ENCODE results near the gene ATG3. TPM values are rescaled to one million over a fixed set of nuclear protein-coding genes. Genes with fewer than 3 reads are reported as not detected.
"Not testable (repeated sequence)": the region's sequence is repeated elsewhere in the genome, so short reads cannot be mapped to it uniquely, and the experiment has no call there.

The ATG3 gene
- total RNA-seq, 4 donors from 2014 or later: 34.2 to 61.9 (median 50.7) TPM

DNA sequence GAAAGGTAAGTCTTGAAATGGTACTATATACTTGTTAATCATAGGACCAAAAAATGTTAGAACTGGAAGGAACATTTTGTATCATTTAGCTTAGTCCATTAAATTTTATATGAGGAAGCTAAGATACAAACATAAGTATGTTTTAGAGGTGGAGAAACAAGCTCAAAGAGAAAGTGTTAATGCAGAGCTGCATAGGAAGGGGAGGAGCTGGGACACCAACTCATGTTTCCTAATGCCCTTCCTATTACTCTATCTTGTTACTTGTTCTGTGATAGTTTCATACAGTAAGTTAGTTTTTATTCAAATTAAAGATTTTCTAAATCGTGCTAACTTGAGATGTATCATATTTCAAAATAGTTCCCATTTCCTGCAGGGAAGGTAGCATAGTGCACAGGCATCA, 7.5 kb upstream of the ATG3 start:
- no peaks in the 10 kb centered on the region for H3K9me3 ChIP-seq
- ATAC-seq (no peak), DNase-seq (no peak)
- in situ Hi-C loops (cut with MboI; ENCODE audit: low sequenced_read_pairs in 4 of 4) (loop anchor here in 1 of 4 donors (25.0 kb wide), 2 partner anchors 943 to 1493 kb away; partner anchors contain the start of genes CCDC191, QTRT2 and SPICE1), intact Hi-C loops (cut with DNase I; ENCODE audit: low total_unique reads) (no loop called here)
- peaks cover 0 to under 1% of the 10 kb centered on the region in 2 donors for H3K4me1 ChIP-seq
- TF ChIP-seq, protein P1, sequence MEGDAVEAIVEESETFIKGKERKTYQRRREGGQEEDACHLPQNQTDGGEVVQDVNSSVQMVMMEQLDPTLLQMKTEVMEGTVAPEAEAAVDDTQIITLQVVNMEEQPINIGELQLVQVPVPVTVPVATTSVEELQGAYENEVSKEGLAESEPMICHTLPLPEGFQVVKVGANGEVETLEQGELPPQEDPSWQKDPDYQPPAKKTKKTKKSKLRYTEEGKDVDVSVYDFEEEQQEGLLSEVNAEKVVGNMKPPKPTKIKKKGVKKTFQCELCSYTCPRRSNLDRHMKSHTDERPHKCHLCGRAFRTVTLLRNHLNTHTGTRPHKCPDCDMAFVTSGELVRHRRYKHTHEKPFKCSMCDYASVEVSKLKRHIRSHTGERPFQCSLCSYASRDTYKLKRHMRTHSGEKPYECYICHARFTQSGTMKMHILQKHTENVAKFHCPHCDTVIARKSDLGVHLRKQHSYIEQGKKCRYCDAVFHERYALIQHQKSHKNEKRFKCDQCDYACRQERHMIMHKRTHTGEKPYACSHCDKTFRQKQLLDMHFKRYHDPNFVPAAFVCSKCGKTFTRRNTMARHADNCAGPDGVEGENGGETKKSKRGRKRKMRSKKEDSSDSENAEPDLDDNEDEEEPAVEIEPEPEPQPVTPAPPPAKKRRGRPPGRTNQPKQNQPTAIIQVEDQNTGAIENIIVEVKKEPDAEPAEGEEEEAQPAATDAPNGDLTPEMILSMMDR (IDR thresholded peaks at IDR 0.05 in 4 of 5, conservative IDR thresholded peaks at IDR 0.05 in 1 of 5): no peak
- TF ChIP-seq POLR2A (IDR thresholded peaks at IDR 0.05): no peak
- peaks cover 0 to 59% of the 10 kb centered on the region in 2 donors for H3K36me3 ChIP-seq
- no peak overlapping the region for H3K4me3 ChIP-seq
- no peaks in the 10 kb centered on the region for H3K27me3 ChIP-seq
- H3K27ac ChIP-seq: no peak overlapping the region

GRCh38 chr3:112568642-112569041, 6.9 kb upstream of the ATG3 start:
- Histone ChIP-seq H3K4me1 (peaks cover 0 to 6% of the 10 kb centered on the region in 2 donors), H3K9me3 (no peaks in the 10 kb centered on the region), H3K36me3 (peaks cover 0 to 53% of the 10 kb centered on the region in 2 donors), H3K27me3 (no peaks in the 10 kb centered on the region), H3K27ac (no peak overlapping the region), H3K4me3 (no peak overlapping the region)
- ATAC-seq: no peak
- DNase-seq: no peak
- TF ChIP-seq POLR2A (IDR thresholded peaks at IDR 0.05): no peak
- TF ChIP-seq, protein P1 (IDR thresholded peaks at IDR 0.05 in 4 of 5, conservative IDR thresholded peaks at IDR 0.05 in 1 of 5): no peak
- intact Hi-C loops (cut with DNase I; ENCODE audit: low total_unique reads) (no loop called here), in situ Hi-C loops (cut with MboI; ENCODE audit: low sequenced_read_pairs in 4 of 4) (loop anchor here in 1 of 4 donors (25.0 kb wide), 2 partner anchors 944 to 1494 kb away; partner anchors contain the start of genes CCDC191, QTRT2 and SPICE1)

DNA sequence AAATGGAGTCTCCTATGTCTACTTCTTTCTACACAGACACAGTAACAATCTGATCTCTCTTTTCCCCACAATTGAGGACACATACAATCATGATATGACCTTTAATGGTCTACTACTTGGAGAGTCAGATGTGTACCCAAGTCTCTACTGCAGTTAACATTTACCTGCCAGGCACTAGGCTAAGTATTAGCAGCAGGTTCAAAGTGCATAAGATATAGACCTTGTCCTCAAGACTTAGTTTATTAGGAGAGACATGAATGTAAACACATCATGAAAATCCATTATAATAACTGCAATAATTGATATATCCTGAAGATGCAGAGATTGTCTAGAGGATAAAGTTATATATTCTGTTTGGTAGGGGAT, 3.2 kb upstream of the ATG3 start:
- Histone ChIP-seq H3K9me3 (no peaks in the 10 kb centered on the region), H3K4me3 (no peak overlapping the region), H3K27ac (no peak overlapping the region), H3K36me3 (peaks cover 0 to 21% of the 10 kb centered on the region in 2 donors), H3K27me3 (no peaks in the 10 kb centered on the region), H3K4me1 (peaks cover 17 to 21% of the 10 kb centered on the region in 2 donors)
- ATAC-seq: no peak
- DNase-seq: no peak
- intact Hi-C loops (cut with DNase I; ENCODE audit: low total_unique reads) (loop anchor here (5.0 kb wide), 1 partner anchor 1182 kb away; the partner anchor contains the start of genes ATP6V1A and NAA50), in situ Hi-C loops (cut with MboI; ENCODE audit: low sequenced_read_pairs in 4 of 4) (loop anchor here in 1 of 4 donors (25.0 kb wide), 2 partner anchors 947 to 1497 kb away; partner anchors contain the start of genes CCDC191, QTRT2 and SPICE1)
- TF ChIP-seq, protein P1 (IDR thresholded peaks at IDR 0.05 in 4 of 5, conservative IDR thresholded peaks at IDR 0.05 in 1 of 5): no peak
- TF ChIP-seq POLR2A (IDR thresholded peaks at IDR 0.05): no peak

GRCh38 chr3:112564247-112564939, 2.6 kb upstream of the ATG3 start:
- H3K27me3 ChIP-seq, H3K4me3 ChIP-seq, DNase-seq, H3K9me3 ChIP-seq, H3K27ac ChIP-seq, ATAC-seq: not testable (repeated sequence)
- H3K4me1 ChIP-seq: peaks cover 22 to 27% of the 10 kb centered on the region in 2 donors
- intact Hi-C loops (cut with DNase I; ENCODE audit: low total_unique reads): loop anchor here (5.0 kb wide), 1 partner anchor 1183 kb away; the partner anchor contains the start of genes ATP6V1A and NAA50
- in situ Hi-C loops (cut with MboI; ENCODE audit: low sequenced_read_pairs in 4 of 4): loop anchor here in 1 of 4 donors (25.0 kb wide), 2 partner anchors 948 to 1498 kb away; partner anchors contain the start of genes CCDC191, QTRT2 and SPICE1
- H3K36me3 ChIP-seq: peaks cover 0 to 17% of the 10 kb centered on the region in 2 donors

- H3K36me3 ChIP-seq: peaks cover 0 to 8% of the 10 kb centered on the region in 2 donors
- no peak for DNase-seq
- peak; percentile 53 to 64 for ATAC-seq
- in situ Hi-C loops (cut with MboI; ENCODE audit: low sequenced_read_pairs in 4 of 4): loop anchor here in 1 of 4 donors (25.0 kb wide), 2 partner anchors 951 to 1501 kb away; partner anchors contain the start of genes CCDC191, QTRT2 and SPICE1
- H3K9me3 ChIP-seq: no peaks in the 10 kb centered on the region
- peak overlapping the region; percentile 92 to 97 (median 94) for H3K27ac ChIP-seq
- no peaks in the 10 kb centered on the region for H3K27me3 ChIP-seq
- no peak for TF ChIP-seq POLR2A (IDR thresholded peaks at IDR 0.05)
- TF ChIP-seq, protein P1 (IDR thresholded peaks at IDR 0.05 in 4 of 5, conservative IDR thresholded peaks at IDR 0.05 in 1 of 5): no peak
- H3K4me1 ChIP-seq: peaks cover 25 to 36% of the 10 kb centered on the region in 2 donors
- intact Hi-C loops (cut with DNase I; ENCODE audit: low total_unique reads): loop anchor here (2.0 to 5.0 kb wide), 2 partner anchors 429 to 1186 kb away; partner anchors contain the start of genes ATP6V1A, GTPBP8 and NAA50
- peak overlapping the region; percentile 71 to 93 (median 88) for H3K4me3 ChIP-seq
Measured at GRCh38 chr3:112561484-112561733, 353 bp downstream of the ATG3 start.

Data from gastrocnemius medialis (tissue), 4 donors.